OCI-LY1 (cell line): Measurements from ENCODE around the gene MRTFA.

Source experiments
- H2AFZ ChIP-seq: fragments of 200-600 bp; sonication (generic), shearing (Covaris generic); 2 replicates; pipeline ENCODE4 v1.6.0; 2014; ENCODE audit warnings: antibody characterized with exemption, mild to moderate bottlenecking, low read length
- H3F3A ChIP-seq: fragments of 200-600 bp; sonication (generic), shearing (Covaris generic); 2 replicates; pipeline ENCODE4 v1.6.0; 2014; ENCODE audit warnings: mild to moderate bottlenecking, antibody characterized with exemption, low read length, moderate library complexity; ENCODE audit not compliant: insufficient read depth
- H3K27ac ChIP-seq: fragments of 200-600 bp; sonication (generic); 2 replicates; pipeline ENCODE4 v1.5.1; 2014; ENCODE audit warnings: low read length, mixed run types, mild to moderate bottlenecking, low read depth; ENCODE audit not compliant: poor library complexity, severe bottlenecking
- H3K27me3 ChIP-seq: fragments of 200-600 bp; sonication (generic); 2 replicates; pipeline ENCODE4 v1.6.0; 2014; ENCODE audit warnings: antibody characterized with exemption, mild to moderate bottlenecking, low read length, moderate library complexity; ENCODE audit not compliant: insufficient read depth
- H3K36me3 ChIP-seq: fragments of 200-600 bp; sonication (generic); 2 replicates; pipeline ENCODE4 v1.6.1; 2014; ENCODE audit warnings: mild to moderate bottlenecking, antibody characterized with exemption, low read length, moderate library complexity, mixed read lengths; ENCODE audit not compliant: insufficient read depth
- H3K4me1 ChIP-seq: fragments of 200-600 bp; sonication (generic); 2 replicates; pipeline ENCODE4 v1.5.1; 2014; ENCODE audit warnings: mild to moderate bottlenecking, low read length, moderate library complexity; ENCODE audit not compliant: insufficient read depth, severe bottlenecking
- H3K4me2 ChIP-seq: fragments of 200-600 bp; sonication (generic), shearing (Covaris generic); 2 replicates; pipeline ENCODE4 v1.6.1; 2014; ENCODE audit warnings: low read length
- H3K4me3 ChIP-seq: fragments of 200-600 bp; sonication (generic); 2 replicates; pipeline ENCODE4 v1.5.1; 2014; ENCODE audit warnings: low read length, low read depth, mild to moderate bottlenecking, mixed read lengths; ENCODE audit not compliant: poor library complexity, severe bottlenecking
- H3K79me2 ChIP-seq: fragments of 200-600 bp; shearing (Covaris generic); 2 replicates; pipeline ENCODE4 v1.6.1; 2016; ENCODE audit warnings: mixed run types, low read length, mixed read lengths; ENCODE audit not compliant: insufficient read depth
- H3K9ac ChIP-seq: fragments of 200-600 bp; sonication (generic), shearing (Covaris generic); 2 replicates; pipeline ENCODE4 v1.6.1; 2014; ENCODE audit warnings: mild to moderate bottlenecking, low read length, mixed read lengths
- H3K9me2 ChIP-seq: fragments of 200-600 bp; sonication (generic), shearing (Covaris generic); 2 replicates; pipeline ENCODE4 v1.6.1; 2014; ENCODE audit warnings: low read depth, mild to moderate bottlenecking, low read length, mixed read lengths
- H3K9me3 ChIP-seq: fragments of 200-600 bp; shearing (Covaris generic); 2 replicates; pipeline ENCODE4 v1.6.1; 2014; ENCODE audit warnings: low read length, mixed read lengths
- H4K20me1 ChIP-seq: fragments of 200-600 bp; sonication (generic), shearing (Covaris generic); 2 replicates; pipeline ENCODE4 v1.6.0; 2016; ENCODE audit warnings: mild to moderate bottlenecking, low read length; ENCODE audit not compliant: insufficient read depth
- CTCF ChIP-seq: fragments of 200-600 bp; sonication (generic), shearing (Covaris generic); IDR thresholded peaks from 2 replicates; pipeline ENCODE4 v1.5.1; 2017; ENCODE audit warnings: mild to moderate bottlenecking, antibody characterized with exemption, low read length, moderate library complexity, mixed read lengths
- EZH2 ChIP-seq: fragments of 200-600 bp; sonication (generic), shearing (Covaris generic); IDR thresholded peaks from 2 replicates; pipeline ENCODE4 v1.8.0; 2017; ENCODE audit warnings: borderline replicate concordance, mixed run types, mild to moderate bottlenecking, antibody characterized with exemption, low read length, moderate library complexity, mixed read lengths

MRTFA gene

GRCh38 chr22:40425082-40425481 lies 211.4 kb downstream of the MRTFA start:
- Histone ChIP-seq H3K27me3 (no peaks in the 10 kb centered on the region), H3K9ac (no peak overlapping the region), H3K9me2 (no peaks in the 10 kb centered on the region), H4K20me1 (no peaks in the 10 kb centered on the region), H3K4me3 (no peak overlapping the region), H3F3A (no peaks in the 10 kb centered on the region), H3K4me1 (no peaks in the 10 kb centered on the region), H3K79me2 (no peaks in the 10 kb centered on the region), H3K4me2 (no peak overlapping the region), H3K9me3 (no peaks in the 10 kb centered on the region), H2AFZ (no peak overlapping the region), H3K27ac (no peak overlapping the region), H3K36me3 (peaks cover 98% of the 10 kb centered on the region)
- TF ChIP-seq CTCF = no peak
- TF ChIP-seq EZH2 = no peak

GRCh38 chr22:40423882-40424640 lies 212.5 kb downstream of the MRTFA start:
- Histone ChIP-seq H3K79me2 (no peaks in the 10 kb centered on the region), H3K4me3 (no peak overlapping the region), H3K36me3 (peaks cover 98% of the 10 kb centered on the region), H3K4me1 (peaks cover 2% of the 10 kb centered on the region), H3K27ac (no peak overlapping the region), H3K4me2 (no peak overlapping the region), H3F3A (no peaks in the 10 kb centered on the region), H3K9ac (no peak overlapping the region), H3K27me3 (no peaks in the 10 kb centered on the region), H2AFZ (no peak overlapping the region), H3K9me3 (no peaks in the 10 kb centered on the region), H3K9me2 (no peaks in the 10 kb centered on the region), H4K20me1 (no peaks in the 10 kb centered on the region)
- no peak for TF ChIP-seq CTCF
- no peak for TF ChIP-seq EZH2

- H3K4me2 ChIP-seq = no peak overlapping the region
- TF ChIP-seq CTCF (no peak), EZH2 (no peak)
- no peak overlapping the region for H3K4me3 ChIP-seq
- no peaks in the 10 kb centered on the region for H3K27me3 ChIP-seq
- no peak overlapping the region for H3K27ac ChIP-seq
- no peaks in the 10 kb centered on the region for H3K9me3 ChIP-seq
- no peak overlapping the region for H3K9ac ChIP-seq
- H4K20me1 ChIP-seq = no peaks in the 10 kb centered on the region
- no peak overlapping the region for H2AFZ ChIP-seq
- peaks cover 92% of the 10 kb centered on the region for H3K36me3 ChIP-seq
- H3K9me2 ChIP-seq = no peaks in the 10 kb centered on the region
- no peaks in the 10 kb centered on the region for H3K79me2 ChIP-seq
- peaks cover 10% of the 10 kb centered on the region for H3K4me1 ChIP-seq
- no peaks in the 10 kb centered on the region for H3F3A ChIP-seq
These were observed 213.2 kb downstream of the MRTFA start for GRCh38 chr22:40423310-40423688.
